ENCODE measurements around the gene NPHP4. TPM values are rescaled to one million over a fixed set of nuclear protein-coding genes. Genes with fewer than 3 reads are reported as not detected.
A peak's percentile ranks its signal among the peaks of the same experiment; 100 is the strongest.

NPHP4 gene
- 10 to 100 TPM; 11.4 to 32.2 TPM for total RNA-seq

DNA sequence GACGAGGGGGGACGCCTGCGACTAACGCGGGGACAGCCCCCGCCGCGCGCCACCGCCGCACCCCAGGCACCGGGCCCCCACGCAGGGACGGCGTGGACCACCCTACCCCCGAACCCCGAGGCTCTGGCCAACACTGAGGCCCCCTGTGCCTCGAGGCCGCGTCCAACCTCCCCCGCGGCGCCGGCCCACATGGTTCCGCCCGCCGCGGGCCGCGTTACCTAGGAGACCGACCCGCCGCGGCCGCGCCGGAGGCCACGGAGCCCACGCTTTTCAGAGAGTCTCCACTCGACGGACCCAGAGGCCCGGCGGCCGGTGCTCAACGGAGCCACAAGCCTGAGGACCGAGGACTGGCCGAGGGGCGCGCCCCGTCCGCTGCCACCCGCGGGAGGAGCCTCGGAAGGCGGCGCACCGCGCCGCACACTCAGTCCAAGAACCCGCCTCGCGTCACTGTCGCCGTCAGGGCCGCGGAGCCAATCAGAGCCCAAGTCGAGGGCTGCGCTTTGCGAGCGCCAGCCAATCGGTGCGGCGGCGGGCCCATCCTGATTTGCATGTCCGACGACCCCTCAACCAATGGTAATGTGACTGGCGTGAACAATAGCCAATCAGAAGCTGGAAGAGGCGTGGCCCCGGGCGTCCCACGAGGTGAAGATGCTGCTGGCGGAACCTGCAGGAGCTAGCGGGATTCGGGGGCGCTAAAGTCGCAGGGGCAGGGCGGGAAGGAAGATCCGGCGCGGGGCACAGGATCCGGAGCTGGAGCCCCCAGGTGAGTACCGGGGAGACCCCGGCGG, at the start of gene NPHP4:
Gene NPHP4 (minus strand): TSS at position 400 of the 788 bp plus-strand sequence. CDS start 6,136 bp downstream, outside the sequence.
- Histone ChIP-seq H3K4me1 (replicated peaks) (peaks cover 8% of the 10 kb centered on the region), H3K27me3 (replicated peaks; ENCODE audit: insufficient read depth) (no peaks in the 10 kb centered on the region), H3K36me3 (no peaks in the 10 kb centered on the region), H3K27ac (peak within 1 kb of the TSS; percentile 75 to 84), H3K4me3 (peak within 1 kb of the TSS; percentile 65 to 70), H3K9me3 (no peaks in the 10 kb centered on the region)
- DNase-seq (ENCODE audit: low spot score), result peak; percentile 100
- TF ChIP-seq, protein P1, sequence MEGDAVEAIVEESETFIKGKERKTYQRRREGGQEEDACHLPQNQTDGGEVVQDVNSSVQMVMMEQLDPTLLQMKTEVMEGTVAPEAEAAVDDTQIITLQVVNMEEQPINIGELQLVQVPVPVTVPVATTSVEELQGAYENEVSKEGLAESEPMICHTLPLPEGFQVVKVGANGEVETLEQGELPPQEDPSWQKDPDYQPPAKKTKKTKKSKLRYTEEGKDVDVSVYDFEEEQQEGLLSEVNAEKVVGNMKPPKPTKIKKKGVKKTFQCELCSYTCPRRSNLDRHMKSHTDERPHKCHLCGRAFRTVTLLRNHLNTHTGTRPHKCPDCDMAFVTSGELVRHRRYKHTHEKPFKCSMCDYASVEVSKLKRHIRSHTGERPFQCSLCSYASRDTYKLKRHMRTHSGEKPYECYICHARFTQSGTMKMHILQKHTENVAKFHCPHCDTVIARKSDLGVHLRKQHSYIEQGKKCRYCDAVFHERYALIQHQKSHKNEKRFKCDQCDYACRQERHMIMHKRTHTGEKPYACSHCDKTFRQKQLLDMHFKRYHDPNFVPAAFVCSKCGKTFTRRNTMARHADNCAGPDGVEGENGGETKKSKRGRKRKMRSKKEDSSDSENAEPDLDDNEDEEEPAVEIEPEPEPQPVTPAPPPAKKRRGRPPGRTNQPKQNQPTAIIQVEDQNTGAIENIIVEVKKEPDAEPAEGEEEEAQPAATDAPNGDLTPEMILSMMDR (IDR thresholded peaks at IDR 0.05), result peak in 1 of 4 experiments; percentile 12
- TF ChIP-seq POLR2A (IDR thresholded peaks at IDR 0.05) (peak; percentile 40), POLR2AphosphoS5 (IDR thresholded peaks at IDR 0.05) (peak; percentile 94)
- WGBS, result under 1% methylated on average over 55 of the region's 94 CpGs
- intact Hi-C loops (cut with DNase I), result loop anchor here (5.0 kb wide), 1 partner anchor 190 kb away; the partner anchor contains the start of gene CHD5

DNA sequence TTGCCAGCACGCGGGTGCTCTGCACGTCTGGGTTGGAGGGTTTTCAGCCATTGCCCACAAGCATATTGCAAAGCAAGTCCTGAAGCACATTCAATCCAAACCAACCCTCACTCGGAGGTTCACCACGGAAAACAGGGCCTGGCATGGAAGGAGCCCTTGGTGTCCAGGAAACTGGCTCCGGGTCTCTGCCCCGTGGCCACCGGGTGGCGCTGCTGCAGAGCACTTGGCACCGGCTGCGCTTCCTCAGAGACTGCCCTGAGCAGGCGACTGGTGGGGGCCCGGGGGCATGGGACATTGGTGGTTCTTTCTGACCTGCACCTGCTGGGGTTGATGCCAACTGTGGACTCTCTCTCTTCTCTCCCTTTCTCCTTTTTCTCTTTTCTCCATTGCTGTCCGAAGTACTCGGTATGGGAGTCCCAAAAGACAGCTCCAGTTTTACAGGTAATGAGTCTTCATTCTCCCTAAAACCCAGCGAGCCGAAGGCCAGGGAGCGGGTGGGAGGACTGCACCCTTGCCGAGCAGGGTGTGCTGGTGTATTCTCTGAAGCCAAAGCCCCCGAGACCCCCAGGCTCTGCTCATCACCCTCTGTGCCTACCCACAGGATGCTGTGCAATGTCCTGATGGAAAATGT, 49.3 kb upstream of the NPHP4 start:
- Histone ChIP-seq H3K27me3 (replicated peaks; ENCODE audit: insufficient read depth) (peaks cover 3% of the 10 kb centered on the region), H3K4me1 (replicated peaks) (no peaks in the 10 kb centered on the region), H3K36me3 (no peaks in the 10 kb centered on the region), H3K4me3 (no peak overlapping the region), H3K9me3 (no peaks in the 10 kb centered on the region), H3K27ac (no peak overlapping the region)
- intact Hi-C loops (cut with DNase I), result no loop called here
- no peak for DNase-seq (ENCODE audit: low spot score)
- no peak for TF ChIP-seq POLR2A (IDR thresholded peaks at IDR 0.05)
- TF ChIP-seq, protein P1 (IDR thresholded peaks at IDR 0.05), result peak in 3 of 4 experiments; percentile 38 to 48 (median 40)
- WGBS, result 60% methylated on average over 20 of the region's 20 CpGs

DNA sequence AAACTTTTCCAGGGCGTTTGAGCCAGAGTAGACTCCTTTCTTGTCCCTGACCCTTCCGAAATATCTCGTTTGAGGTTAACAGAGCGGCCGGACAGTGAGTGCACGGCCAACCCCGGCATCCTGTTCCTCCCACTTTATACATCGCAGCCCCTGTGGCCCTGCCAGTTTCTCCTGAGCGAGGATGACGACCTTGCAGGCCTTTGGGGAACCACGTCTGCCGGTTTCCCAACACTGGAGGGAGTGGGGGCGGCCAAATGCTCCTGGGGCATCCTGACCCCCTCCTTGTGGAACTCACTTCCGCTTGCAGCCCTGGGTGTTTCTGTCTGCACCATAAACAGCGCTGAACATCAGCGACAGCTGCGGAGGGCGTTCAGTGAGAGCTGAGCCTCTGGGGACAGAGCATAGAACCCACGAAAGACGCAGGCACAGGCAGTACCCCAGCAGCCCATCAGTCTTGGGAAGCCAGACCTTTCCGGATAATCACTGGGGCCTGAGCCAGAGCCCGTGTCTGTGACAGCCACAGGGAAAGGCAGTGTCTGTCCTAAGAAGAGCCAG, 48.7 kb upstream of the NPHP4 start:
- no peaks in the 10 kb centered on the region for H3K36me3 ChIP-seq
- H3K4me1 ChIP-seq (replicated peaks), result no peaks in the 10 kb centered on the region
- no peak overlapping the region for H3K27ac ChIP-seq
- DNase-seq (ENCODE audit: low spot score), result no peak
- peaks cover 3% of the 10 kb centered on the region for H3K27me3 ChIP-seq (replicated peaks; ENCODE audit: insufficient read depth)
- no peak overlapping the region for H3K4me3 ChIP-seq
- H3K9me3 ChIP-seq, result no peaks in the 10 kb centered on the region
- 88% methylated on average over 22 of the region's 22 CpGs for WGBS
- TF ChIP-seq POLR2AphosphoS5 (IDR thresholded peaks at IDR 0.05) (no peak), POLR2A (IDR thresholded peaks at IDR 0.05) (no peak)
- TF ChIP-seq, protein P1 (IDR thresholded peaks at IDR 0.05), result no peak
- intact Hi-C loops (cut with DNase I), result no loop called here

DNA sequence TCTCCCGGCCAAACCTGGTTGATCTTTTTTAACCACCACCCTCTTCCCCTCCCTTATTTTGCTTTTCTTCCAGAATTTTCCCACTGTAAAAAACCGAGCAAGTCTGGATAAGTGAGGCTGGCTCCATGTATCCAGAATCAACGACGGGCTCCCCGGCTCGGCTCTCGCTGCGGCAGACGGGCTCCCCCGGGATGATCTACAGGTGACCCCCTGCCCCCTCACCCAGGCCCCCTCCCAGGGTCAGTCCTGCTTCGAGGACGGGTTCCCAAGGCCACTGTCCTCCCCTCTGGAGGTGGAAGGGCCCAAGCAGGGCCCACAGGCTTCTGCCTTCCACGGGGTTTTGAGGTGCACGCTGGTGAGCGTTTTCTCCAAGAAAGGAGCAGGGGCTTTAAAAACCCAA, 48.2 kb upstream of the NPHP4 start:
- Histone ChIP-seq H3K9me3 (no peaks in the 10 kb centered on the region), H3K27me3 (replicated peaks; ENCODE audit: insufficient read depth) (peaks cover 5% of the 10 kb centered on the region), H3K4me1 (replicated peaks) (no peaks in the 10 kb centered on the region), H3K27ac (no peak overlapping the region), H3K36me3 (no peaks in the 10 kb centered on the region), H3K4me3 (no peak overlapping the region)
- TF ChIP-seq POLR2AphosphoS5 (IDR thresholded peaks at IDR 0.05), result no peak
- WGBS, result 89% methylated on average over 15 of the region's 15 CpGs
- intact Hi-C loops (cut with DNase I), result no loop called here
- DNase-seq (ENCODE audit: low spot score), result no peak

DNA sequence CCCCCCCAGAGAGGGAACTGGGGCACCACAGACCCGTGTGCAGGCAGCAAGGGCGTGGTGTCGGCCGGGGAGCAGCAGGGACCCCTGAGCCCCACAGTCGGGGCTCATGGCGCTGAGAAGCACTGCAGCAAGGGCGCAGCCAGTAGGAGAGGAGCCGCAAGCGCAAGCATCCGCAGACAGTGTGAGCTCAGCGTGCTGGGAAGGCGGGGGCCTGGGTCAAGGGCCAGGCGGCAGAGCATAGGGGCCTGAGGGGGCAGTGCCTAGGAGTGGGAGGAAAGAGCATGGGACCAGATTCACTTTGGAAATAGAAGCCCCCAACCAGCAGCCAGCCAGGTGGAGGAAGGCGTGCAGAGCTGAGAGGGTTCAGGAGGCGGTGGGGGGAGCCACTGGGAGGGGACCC, 46.8 kb upstream of the NPHP4 start:
- Histone ChIP-seq H3K9me3 (no peaks in the 10 kb centered on the region), H3K27ac (no peak overlapping the region), H3K4me3 (no peak overlapping the region), H3K36me3 (no peaks in the 10 kb centered on the region), H3K27me3 (replicated peaks; ENCODE audit: insufficient read depth) (peaks cover 5% of the 10 kb centered on the region), H3K4me1 (replicated peaks) (no peaks in the 10 kb centered on the region)
- intact Hi-C loops (cut with DNase I), result no loop called here
- TF ChIP-seq POLR2A (IDR thresholded peaks at IDR 0.05), result no peak
- TF ChIP-seq, protein P1 (IDR thresholded peaks at IDR 0.05), result no peak
- TF ChIP-seq POLR2AphosphoS5 (IDR thresholded peaks at IDR 0.05), result no peak
- 88% methylated on average over 13 of the region's 15 CpGs for WGBS
- DNase-seq (ENCODE audit: low spot score), result no peak
